Endodermal cell (in vitro differentiated cells): ENCODE results near the gene CNNM3. TPM values are rescaled to one million over a fixed set of nuclear protein-coding genes. Genes with fewer than 3 reads are reported as not detected.

Experiments
- DNase-seq: peaks from one replicate; pipeline ENCODE4 v3.0.0-alpha.2; 2017
- H3K27ac ChIP-seq: 2 replicates; pipeline ENCODE4 v1.5.1; 2013; ENCODE audit warnings: mild to moderate bottlenecking, low read depth, low read length, moderate library complexity
- H3K27me3 ChIP-seq: 2 replicates; pipeline ENCODE4 v1.6.1; 2013; ENCODE audit warnings: mild to moderate bottlenecking, low read length, moderate library complexity; ENCODE audit not compliant: insufficient read depth, control insufficient read depth, poor library complexity, severe bottlenecking
- H3K36me3 ChIP-seq: 2 replicates; pipeline ENCODE4 v1.7.0; 2013; ENCODE audit warnings: mild to moderate bottlenecking, low read length, moderate library complexity; ENCODE audit not compliant: control insufficient read depth, insufficient read depth
- H3K4me1 ChIP-seq: one replicate; pipeline ENCODE4 v1.7.0; 2013; ENCODE audit warnings: low read length; ENCODE audit not compliant: control insufficient read depth, insufficient read depth
- H3K4me3 ChIP-seq: 2 replicates; pipeline ENCODE4 v1.5.1; 2013; ENCODE audit warnings: mild to moderate bottlenecking, low read length, moderate library complexity
- H3K9ac ChIP-seq: 2 replicates; pipeline ENCODE4 v1.6.1; 2013; ENCODE audit warnings: mild to moderate bottlenecking, low read length, moderate library complexity; ENCODE audit not compliant: poor library complexity, severe bottlenecking; ENCODE audit errors: extremely low read depth
- H3K9me3 ChIP-seq: 2 replicates; pipeline ENCODE4 v1.6.1; 2013; ENCODE audit warnings: mild to moderate bottlenecking, low read length, moderate library complexity; ENCODE audit not compliant: control insufficient read depth
- H3K27ac Mint-ChIP-seq: 2 replicates; pipeline ENCODE4 v1.8.0; 2020; ENCODE audit warnings: mixed read lengths
- H3K27me3 Mint-ChIP-seq: 2 replicates; pipeline ENCODE4 v1.8.0; 2021; ENCODE audit warnings: mild to moderate bottlenecking, mixed read lengths; ENCODE audit not compliant: insufficient read depth
- H3K36me3 Mint-ChIP-seq: 2 replicates; pipeline ENCODE4 v1.8.0; 2020; ENCODE audit warnings: low read depth, mixed read lengths
- H3K4me1 Mint-ChIP-seq: 2 replicates; pipeline ENCODE4 v1.8.0; 2020; ENCODE audit warnings: mixed read lengths
- H3K4me3 Mint-ChIP-seq: 2 replicates; pipeline ENCODE4 v1.8.0; 2020; ENCODE audit warnings: mild to moderate bottlenecking, moderate library complexity, mixed read lengths
- H3K9me3 Mint-ChIP-seq: 2 replicates; pipeline ENCODE4 v1.8.0; 2020; ENCODE audit warnings: mild to moderate bottlenecking, mixed read lengths
- WGBS, 2 experiments: methylation state at CpG; one replicate each; pipeline versions ENCODE4 v1.1.5 to v1.1.7; 2013; ENCODE audit warnings: missing lambda C conversion rate in 2 of 2, mixed read lengths in 1 of 2; ENCODE audit not compliant: insufficient coverage in 1 of 2, insufficient read length in 1 of 2; 5-methylcytosine and 5-hydroxymethylcytosine counted together
- total RNA-seq, 2 donors: library from RNA; stranded (reverse); fragmentation: NEBNext Ultra II Directional in 1 of 2; extraction: Animal tissue kit (Norgen Biotek cat#: 25700) in 1 of 2; gene quantifications; 2 replicates in 1 of 2; 3 replicates in 1 of 2; pipeline ENCODE4 v1.2.1, GENCODE V29; 2021
- TF ChIP-seq, protein P1 (sequence below): fragments of 200-600 bp; sonication (generic); conservative IDR thresholded peaks from 2 replicates; pipeline ENCODE4 v1.5.0; 2021; ENCODE audit warnings: antibody characterized with exemption, mild to moderate bottlenecking

CNNM3 gene
- total RNA-seq, 2 donors from 2014 or later = 33.1 to 34.8 TPM

DNA sequence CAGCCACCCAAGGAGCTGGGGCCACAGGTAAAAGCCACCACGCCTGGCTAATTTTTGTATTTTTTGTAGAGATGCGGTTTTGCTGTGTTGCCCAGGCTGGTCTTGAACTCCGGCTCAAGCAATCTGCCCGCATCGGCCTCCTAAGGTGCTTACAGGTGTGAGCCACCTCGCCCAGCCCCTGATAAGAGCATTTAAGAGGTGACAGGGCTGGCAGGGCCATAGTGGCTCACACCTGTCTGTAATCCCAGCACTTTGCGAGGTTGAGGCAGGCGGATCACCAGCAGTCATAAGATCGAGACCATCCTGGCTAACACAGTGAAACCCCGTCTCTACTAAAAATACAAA lies 9.0 kb upstream of the CNNM3 start:
- 89 to 96% methylated on average over 6 to 10 of the region's 10 CpGs for WGBS, 2 experiments
- Histone ChIP-seq H3K9ac (no peak overlapping the region), H3K36me3 (peaks cover 5% of the 10 kb centered on the region), H3K4me1 (peaks cover 10% of the 10 kb centered on the region), H3K27ac (no peak overlapping the region), H3K9me3 (no peaks in the 10 kb centered on the region), H3K4me3 (no peak overlapping the region), H3K27me3 (no peaks in the 10 kb centered on the region)
- no peak for DNase-seq
- Mint-ChIP-seq H3K27me3 (no peaks in the 10 kb centered on the region), H3K36me3 (peaks cover 38% of the 10 kb centered on the region), H3K4me3 (no peak overlapping the region), H3K9me3 (no peaks in the 10 kb centered on the region), H3K27ac (peak overlapping the region; percentile 21), H3K4me1 (peaks cover 7% of the 10 kb centered on the region)
- TF ChIP-seq, protein P1, sequence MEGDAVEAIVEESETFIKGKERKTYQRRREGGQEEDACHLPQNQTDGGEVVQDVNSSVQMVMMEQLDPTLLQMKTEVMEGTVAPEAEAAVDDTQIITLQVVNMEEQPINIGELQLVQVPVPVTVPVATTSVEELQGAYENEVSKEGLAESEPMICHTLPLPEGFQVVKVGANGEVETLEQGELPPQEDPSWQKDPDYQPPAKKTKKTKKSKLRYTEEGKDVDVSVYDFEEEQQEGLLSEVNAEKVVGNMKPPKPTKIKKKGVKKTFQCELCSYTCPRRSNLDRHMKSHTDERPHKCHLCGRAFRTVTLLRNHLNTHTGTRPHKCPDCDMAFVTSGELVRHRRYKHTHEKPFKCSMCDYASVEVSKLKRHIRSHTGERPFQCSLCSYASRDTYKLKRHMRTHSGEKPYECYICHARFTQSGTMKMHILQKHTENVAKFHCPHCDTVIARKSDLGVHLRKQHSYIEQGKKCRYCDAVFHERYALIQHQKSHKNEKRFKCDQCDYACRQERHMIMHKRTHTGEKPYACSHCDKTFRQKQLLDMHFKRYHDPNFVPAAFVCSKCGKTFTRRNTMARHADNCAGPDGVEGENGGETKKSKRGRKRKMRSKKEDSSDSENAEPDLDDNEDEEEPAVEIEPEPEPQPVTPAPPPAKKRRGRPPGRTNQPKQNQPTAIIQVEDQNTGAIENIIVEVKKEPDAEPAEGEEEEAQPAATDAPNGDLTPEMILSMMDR = no peak

DNA sequence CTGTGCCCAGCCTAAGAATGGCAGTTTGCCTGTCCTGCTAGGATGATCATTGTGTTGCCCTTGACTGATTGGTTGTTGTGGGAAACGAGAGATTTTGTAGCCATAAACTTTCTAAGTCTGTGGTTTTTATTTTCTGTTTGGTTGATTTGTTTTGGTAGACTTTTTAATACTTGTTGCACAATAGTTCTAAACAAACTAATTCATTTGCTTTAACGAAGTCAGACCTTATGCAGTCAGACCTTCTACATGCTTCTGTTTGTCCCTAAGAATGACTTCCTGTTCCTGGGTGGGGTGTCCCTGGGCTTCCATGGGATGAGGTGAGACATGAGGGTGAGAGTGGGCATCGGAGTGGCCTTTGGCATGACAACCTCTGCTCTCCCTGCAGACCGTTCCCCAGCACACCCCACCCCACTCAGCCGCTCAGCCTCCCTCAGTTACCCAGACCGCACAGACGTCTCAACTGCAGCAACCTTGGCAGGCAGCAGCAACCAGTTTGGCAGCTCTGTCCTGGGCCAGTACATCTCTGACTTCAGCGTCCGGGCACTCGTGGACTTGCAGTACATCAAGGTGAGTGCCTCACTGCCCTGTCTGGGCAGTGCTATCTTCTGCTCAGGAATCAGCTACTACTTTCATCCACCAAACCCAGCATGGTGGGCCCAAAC lies 7.8 kb upstream of the CNNM3 start:
- Mint-ChIP-seq H3K36me3 (peaks cover 44% of the 10 kb centered on the region), H3K27ac (no peak overlapping the region), H3K4me3 (no peak overlapping the region)

DNA sequence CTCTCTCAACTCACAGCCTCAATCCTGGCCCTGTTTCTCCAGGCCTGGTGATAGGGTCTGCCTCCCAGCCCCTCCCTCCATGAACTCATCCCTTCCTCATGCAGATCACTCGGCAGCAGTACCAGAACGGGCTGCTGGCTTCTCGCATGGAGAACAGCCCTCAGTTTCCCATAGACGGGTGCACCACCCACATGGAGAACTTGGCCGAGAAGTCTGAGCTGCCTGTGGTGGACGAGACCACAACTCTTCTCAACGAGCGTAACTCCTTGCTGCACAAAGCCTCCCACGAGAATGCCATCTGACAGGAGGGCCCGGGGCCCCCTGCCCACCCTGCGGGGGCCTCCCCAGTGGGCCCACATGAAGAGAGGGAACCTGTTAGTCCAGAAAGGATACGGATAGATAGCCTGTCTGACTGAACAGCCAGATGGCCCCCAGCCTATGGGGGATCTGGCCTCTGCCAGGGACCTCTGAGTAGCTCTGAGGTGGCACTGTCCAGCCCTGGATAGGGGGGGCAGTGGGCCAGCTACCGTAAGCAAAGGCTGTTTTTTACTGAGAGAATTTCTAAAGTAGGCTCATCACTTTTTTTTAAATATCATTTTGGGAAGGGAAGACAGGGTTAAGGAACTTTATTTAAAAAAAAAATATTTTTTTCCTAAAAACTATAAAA lies 6.7 kb upstream of the CNNM3 start:
- Histone ChIP-seq H3K4me1 (peaks cover 10% of the 10 kb centered on the region), H3K9ac (no peak overlapping the region), H3K4me3 (no peak overlapping the region), H3K27me3 (no peaks in the 10 kb centered on the region), H3K27ac (no peak overlapping the region), H3K9me3 (no peaks in the 10 kb centered on the region), H3K36me3 (peaks cover 4% of the 10 kb centered on the region)
- no peak overlapping the region for H3K27ac Mint-ChIP-seq
- 92 to 93% methylated on average over 10 to 13 of the region's 13 CpGs for WGBS, 2 experiments
- no peak for DNase-seq
- TF ChIP-seq, protein P1 = no peak
- H3K27me3 Mint-ChIP-seq = no peaks in the 10 kb centered on the region
- peaks cover 7% of the 10 kb centered on the region for H3K4me1 Mint-ChIP-seq
- H3K4me3 Mint-ChIP-seq = no peak overlapping the region
- no peaks in the 10 kb centered on the region for H3K9me3 Mint-ChIP-seq
- peaks cover 40% of the 10 kb centered on the region for H3K36me3 Mint-ChIP-seq

More for the DNA sequence above, 7.8 kb upstream of the CNNM3 start:
- H3K36me3 ChIP-seq = peaks cover 4% of the 10 kb centered on the region
- H3K4me1 ChIP-seq = peaks cover 10% of the 10 kb centered on the region
- no peak for DNase-seq
- TF ChIP-seq, protein P1 = no peak
- H3K9me3 ChIP-seq = no peaks in the 10 kb centered on the region
- H3K4me3 ChIP-seq = no peak overlapping the region
- peaks cover 7% of the 10 kb centered on the region for H3K4me1 Mint-ChIP-seq
- H3K27me3 Mint-ChIP-seq = no peaks in the 10 kb centered on the region
- WGBS, 2 experiments = 88 to 92% methylated on average over 5 to 10 of the region's 10 CpGs
- no peaks in the 10 kb centered on the region for H3K27me3 ChIP-seq
- no peak overlapping the region for H3K27ac ChIP-seq
- H3K9ac ChIP-seq = no peak overlapping the region
- H3K9me3 Mint-ChIP-seq = no peaks in the 10 kb centered on the region
